Pancreas (tissue), 10 donors: ENCODE data around the gene TST. TPM values are rescaled to one million over a fixed set of nuclear protein-coding genes. Genes with fewer than 3 reads are reported as not detected.

ENCODE experiments used
- ATAC-seq, 4 donors: fragments of 200-7000 bp; cut with Tn5 transposase; one replicate each; pipeline versions ENCODE4 v1.8.0 to v1.9.1; 2020; ENCODE audit warnings: mild to moderate bottlenecking in 4 of 4, moderate library complexity in 4 of 4
- DNase-seq, 6 donors: peaks; one replicate each; pipeline ENCODE4 v3.0.0-alpha.2; 2020
- FAIRE-seq: peaks from 2 replicates; lab custom pipeline; 2012; peaks lifted over from hg19 to GRCh38; lab: Jason Lieb, UNC
- H3K27ac ChIP-seq, 4 donors: fragments of 200-600 bp; sonication (generic); 1 replicate in 3 of 4; 2 replicates in 1 of 4; pipeline versions ENCODE4 v1.5.0 to v1.8.0; 2020
- H3K27me3 ChIP-seq, 4 donors: fragments of 200-600 bp; one replicate each; pipeline ENCODE4 v1.8.0; 2021
- H3K36me3 ChIP-seq, 3 donors: fragments of 200-600 bp; sonication (generic) in 1 of 3; one replicate each; pipeline versions ENCODE4 v1.5.0 to v1.8.0; 2020 to 2021
- H3K4me1 ChIP-seq, 3 donors: fragments of 200-600 bp; one replicate each; pipeline ENCODE4 v1.8.0; 2021
- H3K4me3 ChIP-seq, 4 donors: fragments of 200-600 bp; sonication (generic) in 2 of 4; one replicate each; pipeline versions ENCODE4 v1.5.0 to v1.8.0; 2020 to 2021
- H3K9me3 ChIP-seq, 4 donors: fragments of 200-600 bp; one replicate each; pipeline ENCODE4 v1.8.0; 2021
- CTCF ChIP-seq, 4 donors: fragments of 200-600 bp; sonication (generic) in 3 of 4; IDR thresholded peaks; one replicate each; pipeline versions ENCODE4 v1.5.0 to v1.8.0; 2021; ENCODE audit warnings: antibody characterized with exemption in 4 of 4
- WGBS, 2 donors: extraction: QIAGEN DNeasy Blood & Tissue Kit; methylation state at CpG; one replicate each; pipeline ENCODE4 v1.1.7; 2013; 5-methylcytosine and 5-hydroxymethylcytosine counted together
- intact Hi-C, 3 donors: fragments of 100-400 bp; cut with DNase I; formaldehyde crosslinking; loops; one replicate each; pipeline versions ENCODE4 v1.11.1 to v1.14.2; 2022
- polyA plus RNA-seq, 2 donors: library from polyadenylated mRNA; stranded (reverse); fragments of 200-250 nt; gene quantifications; one replicate each; pipeline ENCODE4 v1.2.3, GENCODE V29; 2013
- total RNA-seq, 6 donors: library from RNA; stranded (reverse); fragmentation: NEBNext Ultra II Directional in 4 of 6; extraction: Animal tissue kit (Norgen Biotek cat#: 25700) in 4 of 6; gene quantifications; one replicate each; pipeline versions ENCODE4 v1.2.1 to v1.2.4, GENCODE V29; 2021 to 2023
- donor health status: healthy with polysubstance abuse.
- donor health status: DM: no; HTN: no; CAD: no; lungs with moderate emphysema.
- donor health status: DM: no; HTN: no; CAD: no.
- donor health status: control.
- donor health status: control.
- donor health status: Bipolar disorder and iron deficiency.
- donor health status: DM: yes; HTN: yes; CAD: no.
- donor health status: DM: no; HTN: no; CAD: no.
- donor health status: DM: no; HTN: no; CAD: no.
- donor health status: DM: yes; HTN: yes; CAD: no.

The TST gene
- total and polyA plus RNA-seq, 8 donors = 22.9 to 52.3 (median 37.6) TPM

GRCh38 chr22:37054600-37055365 is 35.5 kb upstream of the TST start:
- no peak for TF ChIP-seq CTCF (IDR thresholded peaks at IDR 0.05)
- 76 to 77% methylated on average over 20 of the region's 20 CpGs for WGBS, 2 donors
- FAIRE-seq (no peak), DNase-seq (no peak), ATAC-seq (no peak)
- H3K36me3 ChIP-seq = no peaks in the 10 kb centered on the region
- H3K27ac ChIP-seq = no peak overlapping the region
- H3K9me3 ChIP-seq = no peaks in the 10 kb centered on the region
- no peak overlapping the region for H3K4me3 ChIP-seq
- intact Hi-C loops = no loop called here
- H3K4me1 ChIP-seq = no peaks in the 10 kb centered on the region
- no peaks in the 10 kb centered on the region for H3K27me3 ChIP-seq

- DNase-seq (no peak), FAIRE-seq (no peak), ATAC-seq (no peak)
- Histone ChIP-seq H3K36me3 (no peaks in the 10 kb centered on the region), H3K27me3 (no peaks in the 10 kb centered on the region), H3K4me3 (no peak overlapping the region), H3K27ac (no peak overlapping the region), H3K4me1 (no peaks in the 10 kb centered on the region), H3K9me3 (no peaks in the 10 kb centered on the region)
- no peak for TF ChIP-seq CTCF (IDR thresholded peaks at IDR 0.05)
- WGBS, 2 donors = 52 to 58% methylated on average over 8 of the region's 8 CpGs
- intact Hi-C loops = no loop called here
These were observed 34.8 kb upstream of the TST start for GRCh38 chr22:37054056-37054395.

GRCh38 chr22:37053310-37054055 is 34.2 kb upstream of the TST start:
- DNase-seq = no peak
- Histone ChIP-seq H3K27me3 (no peaks in the 10 kb centered on the region), H3K27ac (no peak overlapping the region), H3K4me3 (no peak overlapping the region), H3K36me3 (no peaks in the 10 kb centered on the region), H3K4me1 (no peaks in the 10 kb centered on the region), H3K9me3 (no peaks in the 10 kb centered on the region)
- FAIRE-seq = no peak
- ATAC-seq = no peak
- 87 to 89% methylated on average over 16 of the region's 16 CpGs for WGBS, 2 donors
- intact Hi-C loops = no loop called here
- TF ChIP-seq CTCF (IDR thresholded peaks at IDR 0.05) = no peak

- ATAC-seq = no peak
- no peak for FAIRE-seq
- intact Hi-C loops = no loop called here
- TF ChIP-seq CTCF (IDR thresholded peaks at IDR 0.05) = no peak
- H3K27ac ChIP-seq = no peak overlapping the region
- no peaks in the 10 kb centered on the region for H3K4me1 ChIP-seq
- 83 to 91% methylated on average over 25 of the region's 25 CpGs for WGBS, 2 donors
- no peak for DNase-seq
- H3K9me3 ChIP-seq = no peaks in the 10 kb centered on the region
- no peaks in the 10 kb centered on the region for H3K27me3 ChIP-seq
- H3K4me3 ChIP-seq = peak overlapping the region in 2 of 4 donors; percentile 43 to 55
- H3K36me3 ChIP-seq = no peaks in the 10 kb centered on the region
These were observed 33.4 kb upstream of the TST start for GRCh38 chr22:37052386-37053309.
